NCI-H146 treated with DMSO at 0.1 percent for 48 hours (cell line): ENCODE results near the gene ATG12.
"Not testable (repeated sequence)": the region's sequence is repeated elsewhere in the genome, so short reads cannot be mapped to it uniquely, and the experiment has no call there.

Source experiments
- DNase-seq: peaks from one replicate; lab custom pipeline; 2025; ENCODE audit not compliant: unreplicated experiment; lab: John Stamatoyannopoulos, UW

The ATG12 gene

DNA sequence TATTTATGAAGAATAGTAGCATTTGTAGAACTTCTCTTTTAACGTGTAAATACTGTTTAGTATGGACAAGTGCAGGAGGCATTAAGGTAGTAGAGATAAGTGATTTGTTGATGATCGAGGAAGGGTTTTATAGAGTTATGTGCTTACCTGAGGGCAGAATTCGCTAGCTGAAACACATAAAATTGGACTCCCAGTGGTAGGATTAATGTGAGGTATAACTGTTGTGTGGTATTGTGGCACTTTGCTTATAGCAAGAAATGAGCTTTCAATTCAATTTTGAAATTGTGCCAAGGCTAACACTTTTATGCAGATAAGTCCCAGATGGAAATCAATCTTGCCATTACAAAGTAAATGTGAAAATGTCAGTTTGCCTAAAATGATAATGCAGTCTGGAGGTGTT lies 1.6 kb upstream of the ATG12 start:
- DNase-seq, result no peak

DNA sequence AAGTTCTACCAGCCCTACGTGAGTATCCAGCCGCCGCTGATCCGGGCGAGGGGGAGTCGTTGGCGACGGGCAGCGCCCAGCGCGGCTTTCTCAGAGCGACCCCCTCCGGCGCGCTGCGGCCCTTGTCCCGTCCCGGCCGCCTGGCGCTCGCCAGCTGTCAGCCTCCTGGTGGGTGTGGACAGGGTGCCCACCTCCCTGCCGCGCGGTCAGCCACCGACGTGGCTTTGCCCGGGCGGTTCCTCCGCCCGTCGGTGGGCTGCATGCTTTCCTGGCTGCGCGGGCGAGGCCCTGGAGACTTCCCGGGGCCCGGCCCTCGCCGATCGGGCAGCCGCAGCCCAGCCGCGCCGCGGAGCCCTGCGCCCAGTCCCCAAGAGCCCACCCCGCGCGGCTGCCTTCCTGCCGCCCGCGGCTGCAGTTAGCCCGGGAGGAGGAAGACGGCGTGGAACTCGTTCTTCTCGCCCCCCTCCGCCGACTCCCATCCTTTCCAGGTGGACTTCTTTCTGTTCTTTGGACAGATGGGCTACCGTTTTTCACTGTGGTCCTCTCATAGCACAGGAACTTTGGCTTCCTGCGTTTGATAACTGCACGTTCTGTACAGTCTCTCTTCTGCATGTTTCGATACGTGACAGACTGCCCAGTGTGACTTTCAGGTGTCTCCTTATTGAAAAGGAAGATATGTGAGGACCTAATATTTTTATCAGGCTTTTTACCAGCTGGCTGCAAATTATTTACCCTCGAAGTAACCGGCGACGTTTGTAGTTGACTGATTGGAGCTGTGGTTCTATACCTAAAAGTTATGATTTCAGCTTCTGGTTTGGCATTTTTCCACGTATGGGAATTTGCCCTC lies 947 bp upstream of the ATG12 start:
- DNase-seq, result peak; percentile 56

DNA sequence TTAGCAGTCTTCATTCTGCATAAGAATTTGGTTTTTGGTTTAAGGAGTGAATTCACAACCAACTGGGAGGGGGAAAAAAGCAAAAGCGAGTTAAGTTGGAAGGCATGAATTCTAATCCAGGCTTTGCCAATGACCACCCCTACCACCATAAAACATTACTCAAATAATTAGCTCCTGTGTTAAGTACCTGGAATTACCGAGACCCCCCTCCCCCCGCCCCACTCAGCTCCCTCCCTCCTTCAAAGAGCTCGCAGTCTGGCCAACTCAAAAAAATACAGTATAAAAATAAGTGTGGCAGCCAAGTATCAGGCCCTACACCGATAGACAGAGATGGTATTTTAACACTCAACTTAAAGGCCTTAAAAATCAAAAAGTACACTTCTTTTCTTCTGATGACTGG lies 492 bp downstream of the ATG12 start:
- no peak for DNase-seq

DNA sequence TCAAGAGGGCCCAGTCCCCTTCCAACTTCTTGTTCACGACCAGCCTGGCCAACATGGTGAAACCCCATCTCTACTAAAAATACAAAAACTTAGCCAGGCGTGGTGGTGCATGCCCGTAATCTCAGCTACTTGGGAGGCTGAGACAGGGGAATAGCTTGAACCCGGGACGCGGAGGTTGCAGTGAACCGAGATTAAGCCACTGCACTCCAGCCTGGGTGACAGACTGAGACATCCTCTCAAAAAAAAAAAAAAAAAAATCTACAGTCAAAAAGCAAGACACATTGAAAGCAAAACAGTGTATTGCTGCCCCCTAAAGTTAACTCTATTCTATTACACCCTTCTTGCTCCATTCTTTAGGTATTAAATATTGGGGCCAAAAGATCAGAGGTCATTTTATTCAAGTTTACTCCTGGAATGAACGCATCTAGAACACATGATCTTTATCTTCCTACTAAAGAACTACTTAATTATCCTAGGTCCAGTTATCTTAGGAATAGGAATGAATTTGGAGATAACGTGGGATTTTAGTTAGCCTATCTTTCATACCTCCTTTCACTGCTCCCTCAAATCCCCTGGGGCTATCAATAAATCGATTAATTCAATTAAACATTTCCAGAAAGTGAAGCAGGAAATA lies 2.4 kb downstream of the ATG12 start:
- DNase-seq, result peak; percentile 28

DNA sequence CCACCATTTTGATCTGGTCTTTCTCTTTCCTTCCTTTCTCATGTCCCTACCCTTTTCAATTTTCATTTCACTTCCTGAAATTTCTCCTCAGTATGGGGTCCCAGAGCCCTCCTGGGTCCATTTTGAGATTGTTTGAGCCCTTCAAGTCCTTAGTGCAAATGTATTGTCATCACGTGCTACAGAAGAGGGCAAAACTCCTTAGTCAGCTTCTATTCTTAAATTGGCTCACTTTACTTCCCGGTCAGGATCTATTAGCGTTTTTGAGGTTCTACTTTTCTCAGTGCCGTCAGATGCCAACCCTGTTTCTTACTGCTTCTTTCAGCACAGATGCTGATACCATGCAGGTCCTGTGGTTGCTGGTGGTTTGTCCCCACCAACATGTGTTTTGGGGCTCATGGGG lies 5.9 kb downstream of the ATG12 start:
- DNase-seq, result no peak

DNA sequence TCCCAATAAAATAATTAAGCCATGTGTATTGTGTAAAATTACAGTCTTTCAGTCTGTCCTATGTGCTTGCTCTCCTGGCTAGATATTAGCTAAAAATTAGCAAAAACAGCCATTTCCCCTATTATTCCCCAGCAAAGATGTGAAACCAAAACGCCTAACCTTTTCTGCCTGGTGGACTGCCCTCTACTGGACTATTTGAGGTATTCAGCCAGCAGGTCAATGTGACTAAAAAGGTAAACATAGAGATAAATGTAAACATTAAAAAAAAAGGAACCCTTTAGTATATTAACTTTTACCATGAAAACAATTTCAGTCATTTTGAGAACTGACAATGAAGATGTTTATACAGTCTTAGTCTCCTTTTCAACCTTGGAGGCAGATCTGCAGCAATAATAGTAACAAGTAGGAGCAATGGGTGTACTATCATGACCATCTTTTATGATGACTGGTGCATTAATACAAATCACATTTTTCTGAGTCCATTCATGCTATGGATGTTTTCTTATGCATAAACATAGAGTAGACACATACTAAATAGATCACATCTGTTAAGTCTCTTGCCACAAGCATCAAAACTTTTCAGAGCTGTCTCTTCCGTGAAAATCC lies 10.1 kb downstream of the ATG12 start:
- DNase-seq, result peak; percentile 18

DNA sequence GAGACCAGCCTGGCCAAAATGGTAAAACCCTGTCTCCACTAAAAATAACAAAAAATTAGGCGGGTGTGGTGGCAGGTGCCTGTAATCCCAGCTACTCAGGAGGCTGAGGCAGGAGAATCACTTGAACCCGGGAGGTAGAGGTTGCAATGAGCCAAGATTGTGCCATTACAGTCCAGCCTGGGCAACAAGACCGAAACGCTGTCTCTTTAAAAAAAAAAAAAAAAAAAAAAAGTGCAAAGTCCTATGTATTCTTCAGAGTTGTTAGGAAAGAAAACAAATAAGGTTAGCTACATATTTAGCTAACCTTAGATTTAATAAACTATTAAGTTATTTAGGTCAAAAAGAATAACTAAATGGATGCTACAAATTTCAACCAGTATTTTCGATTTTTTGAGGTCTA lies 11.5 kb downstream of the ATG12 start:
- DNase-seq, result no peak

DNA sequence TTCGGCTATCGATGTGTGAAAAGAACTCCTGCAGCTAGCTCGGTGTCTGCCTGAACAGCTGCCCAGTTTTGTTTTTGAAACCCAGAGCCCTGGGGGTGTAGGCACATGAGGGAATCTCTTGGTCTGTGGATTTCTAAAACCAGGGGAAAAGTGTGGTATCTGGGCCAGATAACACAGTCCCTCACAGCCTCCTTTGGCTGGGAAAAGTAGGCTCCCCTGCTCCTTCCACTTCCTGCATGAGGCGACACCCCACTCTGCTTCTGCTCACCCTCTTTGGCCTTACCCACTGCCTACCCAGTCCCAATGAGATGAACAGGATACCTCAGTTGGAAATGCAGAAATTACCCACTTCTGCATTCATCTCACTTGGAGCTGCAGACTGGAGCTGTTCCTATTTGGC lies 15.4 kb downstream of the ATG12 start:
- no peak for DNase-seq

DNA sequence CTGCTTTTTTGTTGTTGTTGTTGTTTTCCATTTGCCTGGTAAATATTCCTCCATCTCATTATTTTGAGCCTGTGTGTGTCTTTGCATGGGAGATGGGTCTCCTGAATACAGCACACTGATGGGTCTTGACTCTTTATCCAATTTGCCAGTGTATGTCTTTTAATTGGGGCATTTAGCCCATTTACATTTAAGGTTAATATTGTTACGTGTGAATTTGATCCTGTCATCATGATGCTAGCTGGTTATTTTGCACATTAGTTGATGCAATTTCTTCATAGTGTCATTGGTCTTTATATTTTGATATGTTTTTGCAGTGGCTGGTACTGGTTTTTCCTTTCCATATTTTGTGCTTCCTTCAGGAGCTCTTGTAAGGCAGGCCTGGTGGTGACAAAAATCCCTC lies 16.4 kb downstream of the ATG12 start:
- not testable (repeated sequence) for DNase-seq

DNA sequence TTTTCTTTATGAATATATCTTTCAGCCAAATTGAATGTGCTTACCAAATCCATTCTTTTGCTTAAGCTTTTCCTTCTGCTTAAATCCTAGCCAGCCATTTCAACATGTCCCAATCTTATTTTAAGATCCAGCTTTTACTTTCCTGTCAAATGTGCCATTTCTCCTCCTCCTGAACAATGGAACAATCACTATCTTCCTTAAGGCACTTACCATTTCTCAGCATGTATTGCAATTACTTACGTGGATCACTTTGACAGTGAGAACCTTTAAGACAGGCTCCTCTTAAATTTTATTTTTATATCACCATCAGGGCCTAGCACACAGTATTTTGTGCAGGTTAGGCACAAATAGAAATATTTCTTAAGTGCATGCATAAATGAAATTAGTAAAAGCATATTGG lies 20.5 kb downstream of the ATG12 start:
- DNase-seq, result no peak

DNA sequence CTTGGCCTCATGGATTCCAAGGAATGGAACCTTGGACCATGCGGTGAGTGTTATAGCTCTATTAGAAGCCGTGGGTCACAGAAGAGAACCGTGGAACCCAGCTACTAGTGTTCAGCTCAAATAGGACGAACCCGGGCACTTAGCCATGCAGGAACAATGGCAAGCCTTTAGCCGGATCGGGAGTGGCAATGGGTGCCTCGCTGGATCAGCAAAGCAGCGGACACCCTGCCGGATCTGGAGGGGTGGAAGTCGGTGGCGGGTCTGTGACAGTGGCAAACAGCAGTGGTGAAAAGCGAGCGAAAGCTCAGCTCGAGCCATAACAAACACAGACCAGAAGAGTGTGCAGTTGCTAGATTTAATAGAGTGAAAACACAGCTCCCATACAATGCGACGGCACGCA lies 22.5 kb downstream of the ATG12 start:
- DNase-seq, result peak; percentile 27

DNA sequence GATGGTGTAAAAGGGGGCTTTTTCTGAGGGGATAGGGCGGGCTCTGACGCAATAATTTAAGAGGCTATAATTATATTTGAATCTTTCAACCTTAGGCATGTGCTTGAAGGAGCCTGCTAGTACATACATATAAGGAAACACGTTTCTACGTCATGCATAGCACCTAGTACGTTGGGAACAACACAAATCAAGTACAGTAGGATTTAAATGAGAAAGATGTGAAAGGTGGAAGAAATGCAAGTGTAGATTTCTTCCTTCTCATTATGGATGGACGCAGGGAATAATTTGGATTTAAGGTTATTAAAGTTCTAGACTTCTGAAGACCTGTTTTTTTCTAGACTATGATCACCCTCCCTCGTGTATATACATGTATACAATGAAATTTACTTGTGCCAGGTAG lies 24.0 kb downstream of the ATG12 start:
- no peak for DNase-seq

DNA sequence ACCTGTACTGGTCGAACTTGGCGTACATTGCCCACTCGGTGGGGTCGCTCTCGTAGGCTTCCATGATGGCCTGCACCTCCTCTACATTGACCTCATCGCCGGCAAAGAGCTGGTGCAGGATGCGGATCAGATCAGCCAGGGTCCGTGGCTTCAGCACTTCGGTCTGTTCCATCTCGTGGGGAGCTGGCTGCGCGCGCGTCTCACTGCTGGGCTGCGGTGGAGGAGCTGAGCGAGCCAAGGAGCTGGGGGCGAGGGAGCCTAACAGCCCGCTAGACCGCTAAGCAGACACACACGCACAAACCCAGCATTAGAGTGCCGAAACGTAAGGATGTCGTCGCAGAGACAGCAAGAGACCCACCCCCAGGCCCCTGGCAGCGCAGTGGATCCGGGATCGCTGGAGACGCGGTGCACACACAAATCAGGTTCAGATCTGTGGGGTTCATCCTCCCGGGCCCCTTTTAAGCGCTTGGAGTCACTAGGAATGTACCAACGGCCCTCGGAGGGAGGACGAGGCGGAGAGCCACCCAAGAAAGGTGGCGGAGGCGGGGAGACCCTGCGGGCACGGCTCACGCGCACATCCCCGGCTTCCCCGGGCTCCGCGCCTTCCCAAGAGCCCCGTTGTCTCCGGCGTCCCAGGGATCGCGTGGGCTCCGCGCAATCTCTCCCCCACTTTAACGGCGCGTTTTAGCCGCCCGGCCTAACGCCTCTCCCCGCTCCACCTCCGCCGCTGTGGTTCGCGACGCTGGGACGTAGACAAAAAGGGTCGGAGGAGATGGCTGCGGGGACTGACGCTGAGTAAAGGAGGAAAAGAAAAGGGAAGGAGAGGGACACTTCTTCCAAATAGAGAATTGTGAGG lies 24.9 kb downstream of the ATG12 start, which contains the start of gene CDO1:
CDO1 (minus strand) TSS at position 434 of the 856 bp plus-strand sequence; CDS start at position 172, 262 bp downstream.
- peak; percentile 51 for DNase-seq

DNA sequence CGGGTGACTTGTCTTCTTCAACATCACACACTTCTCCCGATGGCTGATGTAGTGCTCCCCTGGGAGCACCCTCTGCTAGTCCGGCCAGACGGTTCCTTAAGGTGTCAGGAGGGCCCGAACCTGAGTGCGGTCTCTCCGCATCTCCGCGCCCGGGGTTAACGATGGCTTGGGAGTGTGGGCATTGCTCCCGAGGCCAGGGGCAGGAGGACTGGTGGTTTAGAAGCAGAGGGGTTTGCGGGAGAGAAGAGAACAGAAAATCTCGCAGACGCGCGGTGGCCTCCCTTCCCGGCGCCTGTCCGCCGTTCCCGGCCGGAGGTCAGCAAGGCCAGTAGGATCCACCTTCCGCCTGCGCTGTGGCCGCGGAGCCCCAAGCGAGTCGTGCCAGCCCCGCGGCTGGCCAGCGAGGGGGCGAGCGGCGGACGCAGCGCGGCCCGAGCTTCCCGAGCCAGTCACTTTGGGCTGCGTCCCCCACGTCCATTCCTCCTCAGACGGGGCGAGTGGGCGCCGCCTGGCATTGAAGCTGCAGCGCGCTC lies 25.6 kb downstream of the ATG12 start:
- DNase-seq, result peak; percentile 4

DNA sequence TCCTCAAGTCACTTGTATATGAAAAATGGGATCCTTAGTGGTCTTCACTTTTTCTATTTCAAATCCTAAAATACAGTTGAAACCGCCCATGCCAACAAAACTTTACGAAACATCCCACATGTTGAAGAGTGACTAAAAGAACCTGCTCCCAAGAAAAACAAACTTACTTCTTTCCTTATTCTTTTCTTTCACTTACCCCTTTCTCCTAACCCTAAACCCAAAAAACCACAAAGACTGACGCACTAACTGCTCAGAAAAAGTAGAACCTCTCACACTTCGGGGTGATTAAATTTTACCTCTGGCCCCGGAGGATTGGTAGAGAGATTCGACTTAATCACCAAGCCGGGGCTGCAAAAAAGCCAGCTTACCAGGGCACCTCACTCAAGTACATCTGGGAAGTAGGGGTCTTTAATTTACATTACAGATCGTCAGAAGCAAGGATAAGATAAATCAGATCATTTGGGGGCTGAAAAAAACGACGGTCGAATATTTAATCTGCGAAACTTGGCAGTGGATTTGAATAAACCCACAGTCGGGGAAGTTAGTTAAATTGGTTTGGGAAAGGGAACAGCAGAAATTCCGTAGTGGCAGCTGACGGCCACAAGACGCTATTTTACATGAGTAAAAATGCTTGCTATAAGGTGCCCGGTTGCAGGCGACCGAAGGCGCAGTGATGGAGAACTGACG lies 26.2 kb downstream of the ATG12 start:
- no peak for DNase-seq

DNA sequence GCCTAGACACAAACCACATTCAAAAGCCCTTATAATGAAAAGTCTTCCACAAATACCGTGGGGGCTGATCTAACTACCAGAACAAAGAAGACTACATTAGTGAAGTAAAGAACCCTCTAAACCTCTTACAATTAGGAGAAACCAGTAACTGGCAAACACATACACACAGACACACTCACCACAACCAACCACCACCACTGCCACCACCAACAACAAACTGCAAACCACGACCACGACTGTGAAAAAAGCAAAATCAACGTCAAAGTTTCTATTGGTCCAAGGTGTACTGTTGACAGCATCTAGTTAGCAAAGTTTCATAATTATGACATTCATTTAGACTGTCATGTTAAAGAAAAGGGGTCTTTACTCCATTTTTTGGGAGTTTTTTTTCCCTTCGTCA lies 27.6 kb downstream of the ATG12 start:
- DNase-seq, result no peak

DNA sequence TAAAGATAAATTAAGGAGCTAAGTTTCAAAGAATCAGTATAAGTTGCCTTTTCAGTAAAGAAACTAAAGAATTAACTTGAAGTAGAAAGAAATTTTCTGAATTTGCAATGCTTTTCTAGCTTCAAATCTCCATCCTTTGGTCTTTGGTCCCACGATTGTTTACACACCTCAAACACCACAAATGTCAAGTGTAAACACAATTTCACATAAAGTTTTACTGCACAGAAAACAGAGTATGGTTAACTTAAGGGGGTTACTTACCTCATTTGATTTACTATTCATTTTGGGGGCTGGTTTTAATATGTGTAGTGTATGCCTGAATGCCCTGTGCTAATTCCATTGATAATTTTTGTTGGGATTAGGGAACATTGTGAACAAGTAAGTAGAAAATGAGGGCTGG lies 29.0 kb downstream of the ATG12 start:
- no peak for DNase-seq

DNA sequence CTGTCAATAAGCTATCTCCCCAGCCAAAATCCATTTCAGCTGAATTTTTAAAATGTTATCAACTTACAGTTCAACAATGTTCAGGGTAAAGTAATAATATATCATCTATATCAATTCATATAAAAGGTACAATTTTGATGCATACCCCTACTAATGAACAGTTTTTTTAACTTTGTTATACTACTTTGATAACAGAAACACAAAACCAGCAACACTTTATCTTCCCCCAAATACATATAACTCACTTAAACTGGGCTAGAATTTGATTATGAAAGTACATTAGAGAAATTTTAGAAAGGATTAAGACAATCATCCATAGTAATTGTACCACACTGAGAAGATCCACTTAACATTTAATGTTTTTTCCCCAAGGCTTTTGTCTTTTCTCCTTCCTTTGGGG lies 30.0 kb downstream of the ATG12 start:
- DNase-seq, result no peak

DNA sequence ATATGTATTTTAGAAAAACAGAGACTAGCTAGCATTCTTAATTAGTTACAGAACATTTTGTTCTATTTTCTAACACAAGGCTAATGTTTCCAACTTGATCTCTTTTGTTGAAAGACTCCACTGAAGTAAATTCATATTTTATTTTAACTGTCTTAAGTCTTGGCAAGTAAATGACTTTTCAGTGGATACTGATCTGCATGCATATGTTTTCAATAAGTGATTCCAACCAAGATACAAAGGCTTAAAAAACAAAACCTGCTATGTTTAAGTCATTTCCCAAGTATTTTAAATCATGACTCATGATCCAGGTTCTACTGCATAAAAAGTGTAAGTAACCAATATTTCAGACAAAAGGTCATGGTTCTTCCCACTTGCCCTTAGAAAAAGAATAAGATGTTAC lies 30.6 kb downstream of the ATG12 start:
- no peak for DNase-seq

DNA sequence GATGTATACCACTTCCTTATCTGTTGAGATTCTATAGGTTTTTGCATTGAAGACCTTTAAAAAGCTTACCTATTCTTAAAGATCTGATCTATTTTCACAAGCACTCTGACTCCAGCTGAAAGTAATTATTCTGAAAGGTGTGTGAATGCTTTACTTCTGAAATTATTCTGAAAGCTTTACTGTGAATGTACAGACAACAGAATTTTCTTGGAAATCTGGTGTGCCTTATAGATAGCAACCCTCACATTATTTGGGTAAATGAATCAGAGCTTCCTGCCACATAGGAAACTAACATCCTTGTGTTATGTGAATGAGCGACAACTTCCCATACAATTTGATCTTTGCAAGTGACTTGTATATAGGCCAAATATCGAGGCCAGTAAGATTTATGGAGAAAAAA lies 31.4 kb downstream of the ATG12 start:
- DNase-seq, result no peak
